Peyer's patch (tissue), 4 donors: ENCODE measurements around the gene SLIT2. TPM values are rescaled to one million over a fixed set of nuclear protein-coding genes. Genes with fewer than 3 reads are reported as not detected.

Experiments used
- DNase-seq, 3 donors: peaks; one replicate each; pipeline ENCODE4 v3.0.0-alpha.2; 2017 to 2019
- H3K27ac ChIP-seq, 4 donors: fragments of 200-600 bp; sonication (generic); one replicate each; pipeline ENCODE4 v1.5.1; 2016 to 2019
- H3K27me3 ChIP-seq, 2 donors: fragments of 200-600 bp; sonication (generic); one replicate each; pipeline ENCODE4 v1.5.1; 2019
- H3K36me3 ChIP-seq, 3 donors: fragments of 200-600 bp; sonication (generic); one replicate each; pipeline ENCODE4 v1.5.1; 2016 to 2019
- H3K4me1 ChIP-seq, 4 donors: fragments of 200-600 bp; sonication (generic); one replicate each; pipeline ENCODE4 v1.5.1; 2016 to 2019
- H3K4me3 ChIP-seq, 4 donors: fragments of 200-600 bp; sonication (generic); 1 replicate in 3 of 4; 2 replicates in 1 of 4; pipeline ENCODE4 v1.5.1; 2016 to 2019; ENCODE audit warnings: mild to moderate bottlenecking in 1 of 4
- H3K9me3 ChIP-seq, 4 donors: fragments of 200-600 bp; sonication (generic); one replicate each; pipeline ENCODE4 v1.5.1; 2016 to 2019; ENCODE audit warnings: mild to moderate bottlenecking in 1 of 4
- CTCF ChIP-seq, 6 experiments: fragments of 450-650 bp in 4 of 6; fragments of 200-600 bp in 2 of 6; sonication (generic) in 1 of 6; IDR thresholded peaks; one replicate each; pipeline ENCODE4 v1.5.1; 2017 to 2019; ENCODE audit warnings: antibody characterized with exemption in 6 of 6, mild to moderate bottlenecking in 3 of 6, moderate library complexity in 1 of 6
- POLR2A ChIP-seq, 2 donors: fragments of 450-650 bp; IDR thresholded peaks; one replicate each; pipeline ENCODE4 v1.5.1; 2017; ENCODE audit warnings: antibody characterized with exemption in 2 of 2, mild to moderate bottlenecking in 2 of 2, moderate library complexity in 2 of 2
- total RNA-seq, 4 donors: library from RNA; depleted of rRNA; stranded (reverse); fragments of >200 nt; gene quantifications; one replicate each; pipeline ENCODE4 v1.1.0, GENCODE V29; 2016

The SLIT2 gene
- total RNA-seq, 4 donors from 2014 or later, result 3.3 to 11.6 (median 5.5) TPM

- Histone ChIP-seq H3K27ac (no peak overlapping the region), H3K9me3 (no peaks in the 10 kb centered on the region), H3K4me1 (no peaks in the 10 kb centered on the region), H3K4me3 (no peak overlapping the region), H3K36me3 (no peaks in the 10 kb centered on the region), H3K27me3 (no peaks in the 10 kb centered on the region)
- DNase-seq, result no peak
- TF ChIP-seq CTCF (IDR thresholded peaks at IDR 0.05) (no peak), POLR2A (IDR thresholded peaks at IDR 0.05) (no peak)
Measured at GRCh38 chr4:20273793-20274192, 22.1 kb downstream of the SLIT2 start.

- H3K27me3 ChIP-seq, result no peaks in the 10 kb centered on the region
- no peak overlapping the region for H3K27ac ChIP-seq
- H3K4me3 ChIP-seq, result no peak overlapping the region
- H3K4me1 ChIP-seq, result no peaks in the 10 kb centered on the region
- H3K9me3 ChIP-seq, result no peaks in the 10 kb centered on the region
- no peak for DNase-seq
- no peaks in the 10 kb centered on the region for H3K36me3 ChIP-seq
- TF ChIP-seq POLR2A (IDR thresholded peaks at IDR 0.05) (no peak), CTCF (IDR thresholded peaks at IDR 0.05) (no peak)
Measured at GRCh38 chr4:20276848-20277247, 25.1 kb downstream of the SLIT2 start.

GRCh38 chr4:20278195-20278594 is 26.5 kb downstream of the SLIT2 start:
- no peaks in the 10 kb centered on the region for H3K4me1 ChIP-seq
- no peak overlapping the region for H3K4me3 ChIP-seq
- H3K27me3 ChIP-seq, result no peaks in the 10 kb centered on the region
- TF ChIP-seq POLR2A (IDR thresholded peaks at IDR 0.05), result no peak
- no peak overlapping the region for H3K27ac ChIP-seq
- H3K36me3 ChIP-seq, result no peaks in the 10 kb centered on the region
- no peaks in the 10 kb centered on the region for H3K9me3 ChIP-seq
- no peak for DNase-seq

GRCh38 chr4:20279381-20279780 is 27.7 kb downstream of the SLIT2 start:
- Histone ChIP-seq H3K27me3 (no peaks in the 10 kb centered on the region), H3K9me3 (no peaks in the 10 kb centered on the region), H3K4me1 (no peaks in the 10 kb centered on the region), H3K27ac (no peak overlapping the region), H3K36me3 (no peaks in the 10 kb centered on the region), H3K4me3 (no peak overlapping the region)
- TF ChIP-seq CTCF (IDR thresholded peaks at IDR 0.05) (no peak), POLR2A (IDR thresholded peaks at IDR 0.05) (no peak)
- DNase-seq, result no peak

GRCh38 chr4:20281453-20281852 is 29.7 kb downstream of the SLIT2 start:
- TF ChIP-seq POLR2A (IDR thresholded peaks at IDR 0.05), result no peak
- TF ChIP-seq CTCF (IDR thresholded peaks at IDR 0.05), result no peak
- no peaks in the 10 kb centered on the region for H3K27me3 ChIP-seq
- no peak for DNase-seq
- H3K4me3 ChIP-seq, result no peak overlapping the region
- no peaks in the 10 kb centered on the region for H3K4me1 ChIP-seq
- H3K36me3 ChIP-seq, result no peaks in the 10 kb centered on the region
- H3K9me3 ChIP-seq, result no peaks in the 10 kb centered on the region
- H3K27ac ChIP-seq, result no peak overlapping the region

- no peaks in the 10 kb centered on the region for H3K4me1 ChIP-seq
- no peak overlapping the region for H3K27ac ChIP-seq
- no peaks in the 10 kb centered on the region for H3K27me3 ChIP-seq
- H3K36me3 ChIP-seq, result no peaks in the 10 kb centered on the region
- no peaks in the 10 kb centered on the region for H3K9me3 ChIP-seq
- DNase-seq, result no peak
- no peak overlapping the region for H3K4me3 ChIP-seq
- TF ChIP-seq CTCF (IDR thresholded peaks at IDR 0.05) (no peak), POLR2A (IDR thresholded peaks at IDR 0.05) (no peak)
Measured at GRCh38 chr4:20283039-20283438, 31.3 kb downstream of the SLIT2 start.
